Measurements from ENCODE around the gene LRRD1. TPM values are rescaled to one million over a fixed set of nuclear protein-coding genes. Genes with fewer than 3 reads are reported as not detected.
"Not testable (repeated sequence)": the region's sequence is repeated elsewhere in the genome, so short reads cannot be mapped to it uniquely, and the experiment has no call there.

The LRRD1 gene
- total RNA-seq, 2 donors from 2014 or later, result not detected

- H3K36me3 Mint-ChIP-seq, result peaks cover 15 to 76% of the 10 kb centered on the region in 2 donors
- DNase-seq (ENCODE audit: low spot score in 2 of 2) (no peak), ATAC-seq (no peak)
- no peak overlapping the region for H3K27ac Mint-ChIP-seq
- no peaks in the 10 kb centered on the region for H3K9me3 Mint-ChIP-seq
These were observed 62.0 kb downstream of the LRRD1 start for GRCh38 chr7:92116949-92117348.

DNA sequence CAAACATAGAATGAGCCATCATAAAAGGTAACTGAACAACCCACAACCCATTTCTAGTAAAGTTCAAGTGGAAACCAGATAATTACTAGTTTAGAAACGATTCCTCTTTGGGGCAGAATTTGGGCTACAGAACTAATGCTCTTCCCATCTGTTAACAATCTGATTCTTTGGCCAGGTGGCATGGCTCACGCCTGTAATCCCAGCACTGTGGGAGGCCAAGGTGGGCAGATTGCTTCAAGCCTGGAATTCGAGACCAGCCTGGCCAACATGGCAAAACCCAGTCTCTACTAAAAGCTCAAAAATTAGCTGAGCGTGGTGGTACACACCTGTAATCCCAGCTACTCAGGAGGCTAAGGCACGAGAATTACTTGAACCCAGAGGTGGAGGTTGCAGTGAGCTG lies 63.1 kb downstream of the LRRD1 start:
- ATAC-seq, result no peak
- peaks cover 9 to 64% of the 10 kb centered on the region in 2 donors for H3K36me3 Mint-ChIP-seq
- no peak for DNase-seq (ENCODE audit: low spot score in 2 of 2)
- no peaks in the 10 kb centered on the region for H3K9me3 Mint-ChIP-seq
- no peak overlapping the region for H3K27ac Mint-ChIP-seq

DNA sequence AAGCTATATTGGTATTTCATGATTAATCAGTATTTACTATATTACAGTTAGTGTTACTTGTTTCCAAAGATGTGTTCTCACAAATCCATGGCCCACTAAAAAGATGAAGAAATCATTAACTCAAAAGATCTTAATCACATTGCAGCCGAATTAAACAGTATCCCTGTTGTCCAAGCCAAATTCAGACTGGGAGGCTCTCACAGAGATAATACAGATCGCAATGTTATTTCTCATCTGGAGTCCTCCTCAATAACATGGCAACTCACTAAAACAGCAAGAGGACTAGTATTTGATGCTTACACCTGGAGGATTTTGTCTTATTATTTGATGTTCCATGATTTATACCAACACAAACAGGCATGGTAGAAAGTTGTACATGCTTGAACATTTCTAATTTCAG lies 68.1 kb downstream of the LRRD1 start:
- Mint-ChIP-seq H3K27ac (no peak overlapping the region), H3K9me3 (no peaks in the 10 kb centered on the region), H3K36me3 (peaks cover 0 to 25% of the 10 kb centered on the region in 2 donors)
- ATAC-seq (no peak), DNase-seq (ENCODE audit: low spot score in 2 of 2) (no peak)

DNA sequence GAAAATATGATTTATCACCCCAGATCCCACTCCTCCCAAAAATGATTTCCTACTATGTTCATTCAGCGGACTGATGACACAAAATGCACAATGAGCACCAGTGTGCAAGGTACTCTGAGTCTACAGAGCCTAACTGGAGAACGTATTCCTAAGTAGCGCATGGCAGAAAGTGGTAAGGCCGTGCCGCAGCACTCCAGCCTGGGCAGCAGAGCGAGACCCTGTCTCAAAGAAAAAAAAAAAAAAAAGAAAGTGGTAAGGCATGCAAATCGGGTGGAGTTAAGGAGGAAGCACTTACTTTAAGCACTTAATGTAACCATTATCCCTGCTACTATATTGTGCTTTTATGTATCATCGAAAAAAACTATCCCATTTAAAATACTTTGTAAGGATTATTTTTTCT lies 70.1 kb downstream of the LRRD1 start:
- H3K36me3 Mint-ChIP-seq, result peaks cover 0 to 8% of the 10 kb centered on the region in 2 donors
- no peak for ATAC-seq
- H3K27ac Mint-ChIP-seq, result peak overlapping the region in 1 of 2 donors; percentile 84
- no peak for DNase-seq (ENCODE audit: low spot score in 2 of 2)
- H3K9me3 Mint-ChIP-seq, result no peaks in the 10 kb centered on the region

DNA sequence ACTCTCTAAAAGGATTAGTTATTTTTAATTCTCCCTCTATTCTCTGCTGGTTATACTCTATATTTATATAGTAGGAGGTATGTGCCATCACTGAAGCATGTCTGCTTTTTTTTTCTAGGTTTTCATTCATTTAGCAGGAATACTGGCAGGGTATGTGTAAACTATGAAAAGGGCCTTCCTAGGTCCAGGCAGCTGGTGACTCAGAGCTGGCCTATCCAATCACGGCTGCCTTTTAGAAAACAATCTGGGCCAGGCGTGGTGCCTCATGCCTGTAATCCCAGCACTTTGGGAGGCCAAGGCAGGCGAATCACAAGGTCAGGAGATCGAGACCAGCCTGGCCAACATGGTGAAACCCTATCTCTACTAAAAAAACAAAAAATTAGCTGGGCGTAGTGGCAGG lies 76.1 kb downstream of the LRRD1 start:
- H3K36me3 Mint-ChIP-seq; H3K27ac Mint-ChIP-seq; H3K9me3 Mint-ChIP-seq; ATAC-seq; DNase-seq (ENCODE audit: low spot score in 2 of 2): not testable (repeated sequence)

- H3K27ac Mint-ChIP-seq, result no peak overlapping the region
- ATAC-seq, result no peak
- H3K9me3 Mint-ChIP-seq, result no peaks in the 10 kb centered on the region
- peaks cover 6% of the 10 kb centered on the region in 2 donors for H3K36me3 Mint-ChIP-seq
- DNase-seq (ENCODE audit: low spot score in 2 of 2), result no peak
These were observed 78.4 kb downstream of the LRRD1 start for GRCh38 chr7:92100534-92100933.

- DNase-seq (ENCODE audit: low spot score in 2 of 2), result no peak
- ATAC-seq, result no peak
- no peak overlapping the region for H3K27ac Mint-ChIP-seq
- peaks cover 6% of the 10 kb centered on the region in 2 donors for H3K36me3 Mint-ChIP-seq
- H3K9me3 Mint-ChIP-seq, result no peaks in the 10 kb centered on the region
These were observed 83.6 kb downstream of the LRRD1 start for GRCh38 chr7:92095380-92095779.

Other genes with a start within 250 kb of the LRRD1 start
- 10 to 100 TPM; 35.5 to 37.9 TPM for gene AKAP9, start 238.3 kb downstream of the LRRD1 start, total RNA-seq
- gene CYP51A1, start 44.7 kb downstream of the LRRD1 start, total RNA-seq, result 10 to 100 TPM; 25.5 to 46.5 TPM
- 10 to 100 TPM; 25.9 to 39.7 TPM for gene KRIT1, start 66.8 kb upstream of the LRRD1 start, total RNA-seq
- 10 to 100 TPM; 34.4 to 50.7 TPM for gene ANKIB1, start 66.8 kb upstream of the LRRD1 start, total RNA-seq

Measured in activated naive CD4-positive, alpha-beta T cell treated with anti-CD3 and anti-CD28 coated beads, Interleukin-2, amount 50 U/mL, for 72 hours (primary cell).